Osteoblast (primary cell): ENCODE results near the gene FAM81A. TPM values are rescaled to one million over a fixed set of nuclear protein-coding genes. Genes with fewer than 3 reads are reported as not detected.
"Not testable (repeated sequence)": the region's sequence is repeated elsewhere in the genome, so short reads cannot be mapped to it uniquely, and the experiment has no call there.

ENCODE experiments used
- DNase-seq: peaks from one replicate; pipeline ENCODE4 v3.0.0; 2011; ENCODE audit warnings: low spot score, mixed read lengths; ENCODE audit not compliant: insufficient read length; ENCODE audit errors: missing footprints
- H2AFZ ChIP-seq: 2 replicates; pipeline ENCODE4 v1.6.0; 2011; ENCODE audit warnings: mild to moderate bottlenecking, low read length
- H3K27ac ChIP-seq: 2 replicates; pipeline ENCODE4 v1.5.1; 2011; ENCODE audit warnings: mild to moderate bottlenecking, low read depth, low read length, moderate library complexity
- H3K27me3 ChIP-seq: 2 replicates; pipeline ENCODE4 v1.6.0; 2012; ENCODE audit warnings: mild to moderate bottlenecking, control low read depth, inconsistent platforms, low read length, moderate library complexity; ENCODE audit not compliant: insufficient read depth
- H3K36me3 ChIP-seq: 2 replicates; pipeline ENCODE4 v1.5.1; 2011; ENCODE audit warnings: mild to moderate bottlenecking, low read length, control low read depth, moderate library complexity; ENCODE audit not compliant: insufficient read depth
- H3K4me1 ChIP-seq: 2 replicates; pipeline ENCODE4 v1.5.1; 2011; ENCODE audit warnings: mild to moderate bottlenecking, low read length, control low read depth, moderate library complexity; ENCODE audit not compliant: insufficient read depth
- H3K4me2 ChIP-seq: 2 replicates; pipeline ENCODE4 v1.6.0; 2011; ENCODE audit warnings: mild to moderate bottlenecking, low read length; ENCODE audit not compliant: insufficient read depth
- H3K4me3 ChIP-seq: fragments of 200-600 bp; sonication (generic); 3 replicates; pipeline ENCODE4 v1.5.1; 2012; ENCODE audit warnings: mild to moderate bottlenecking, low read length, inconsistent platforms; ENCODE audit not compliant: insufficient read depth
- H3K79me2 ChIP-seq: 2 replicates; pipeline ENCODE4 v1.6.0; 2012; ENCODE audit warnings: mild to moderate bottlenecking, low read length, control low read depth, inconsistent platforms; ENCODE audit not compliant: insufficient read depth
- H3K9me3 ChIP-seq: 2 replicates; pipeline ENCODE4 v1.5.1; 2011; ENCODE audit warnings: low read depth, low read length, control low read depth
- H4K20me1 ChIP-seq: 2 replicates; pipeline ENCODE4 v1.6.0; 2012; ENCODE audit warnings: mild to moderate bottlenecking, low read length, control low read depth; ENCODE audit not compliant: insufficient read depth
- total RNA-seq: library from RNA; depleted of rRNA; stranded (reverse); fragments of >200 nt; gene quantifications from 2 replicates; pipeline ENCODE4 v1.2.3, GENCODE V29; 2012
- TF ChIP-seq, protein P1 (sequence below): IDR thresholded peaks from 2 replicates; pipeline ENCODE4 v1.5.1; 2011; ENCODE audit warnings: mild to moderate bottlenecking, low read depth, low read length, moderate library complexity; ENCODE audit errors: extremely low read depth

Gene FAM81A
- total RNA-seq, 1 donor: 0.72 TPM

- Histone ChIP-seq H3K9me3 (peaks cover 3% of the 10 kb centered on the region), H3K4me1 (no peaks in the 10 kb centered on the region), H4K20me1 (peaks cover 3% of the 10 kb centered on the region), H3K4me3 (no peak overlapping the region), H2AFZ (no peak overlapping the region), H3K36me3 (no peaks in the 10 kb centered on the region), H3K27me3 (peaks cover 12% of the 10 kb centered on the region), H3K4me2 (no peak overlapping the region), H3K79me2 (no peaks in the 10 kb centered on the region), H3K27ac (no peak overlapping the region)
- DNase-seq: no peak
- TF ChIP-seq, protein P1, sequence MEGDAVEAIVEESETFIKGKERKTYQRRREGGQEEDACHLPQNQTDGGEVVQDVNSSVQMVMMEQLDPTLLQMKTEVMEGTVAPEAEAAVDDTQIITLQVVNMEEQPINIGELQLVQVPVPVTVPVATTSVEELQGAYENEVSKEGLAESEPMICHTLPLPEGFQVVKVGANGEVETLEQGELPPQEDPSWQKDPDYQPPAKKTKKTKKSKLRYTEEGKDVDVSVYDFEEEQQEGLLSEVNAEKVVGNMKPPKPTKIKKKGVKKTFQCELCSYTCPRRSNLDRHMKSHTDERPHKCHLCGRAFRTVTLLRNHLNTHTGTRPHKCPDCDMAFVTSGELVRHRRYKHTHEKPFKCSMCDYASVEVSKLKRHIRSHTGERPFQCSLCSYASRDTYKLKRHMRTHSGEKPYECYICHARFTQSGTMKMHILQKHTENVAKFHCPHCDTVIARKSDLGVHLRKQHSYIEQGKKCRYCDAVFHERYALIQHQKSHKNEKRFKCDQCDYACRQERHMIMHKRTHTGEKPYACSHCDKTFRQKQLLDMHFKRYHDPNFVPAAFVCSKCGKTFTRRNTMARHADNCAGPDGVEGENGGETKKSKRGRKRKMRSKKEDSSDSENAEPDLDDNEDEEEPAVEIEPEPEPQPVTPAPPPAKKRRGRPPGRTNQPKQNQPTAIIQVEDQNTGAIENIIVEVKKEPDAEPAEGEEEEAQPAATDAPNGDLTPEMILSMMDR: no peak
These were observed 13.4 kb upstream of the FAM81A start for GRCh38 chr15:59424616-59425015.

DNA sequence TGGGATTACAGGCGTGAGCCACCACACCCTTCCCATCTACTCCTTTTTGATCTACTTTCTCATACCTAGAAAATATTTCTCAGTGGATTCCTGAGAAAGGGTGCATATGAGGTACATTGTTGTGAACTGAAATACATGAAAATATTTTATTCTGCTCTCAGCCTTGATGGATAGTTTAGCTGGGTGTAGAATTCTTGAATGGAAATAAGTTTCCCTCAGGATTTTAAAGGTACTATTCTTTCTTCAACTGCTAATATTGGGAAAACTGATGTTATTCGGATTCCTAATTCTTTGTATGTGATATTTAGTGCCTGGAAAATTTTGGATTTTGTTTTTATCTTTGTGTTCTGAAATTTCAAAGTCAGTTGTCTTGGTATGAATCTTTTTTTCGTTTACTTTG, 9.1 kb upstream of the FAM81A start:
- not testable (repeated sequence) for H3K36me3 ChIP-seq, H3K27ac ChIP-seq, DNase-seq, H3K4me3 ChIP-seq, H2AFZ ChIP-seq, H3K27me3 ChIP-seq, H3K4me2 ChIP-seq, H3K79me2 ChIP-seq, H3K9me3 ChIP-seq, H3K4me1 ChIP-seq, H4K20me1 ChIP-seq

DNA sequence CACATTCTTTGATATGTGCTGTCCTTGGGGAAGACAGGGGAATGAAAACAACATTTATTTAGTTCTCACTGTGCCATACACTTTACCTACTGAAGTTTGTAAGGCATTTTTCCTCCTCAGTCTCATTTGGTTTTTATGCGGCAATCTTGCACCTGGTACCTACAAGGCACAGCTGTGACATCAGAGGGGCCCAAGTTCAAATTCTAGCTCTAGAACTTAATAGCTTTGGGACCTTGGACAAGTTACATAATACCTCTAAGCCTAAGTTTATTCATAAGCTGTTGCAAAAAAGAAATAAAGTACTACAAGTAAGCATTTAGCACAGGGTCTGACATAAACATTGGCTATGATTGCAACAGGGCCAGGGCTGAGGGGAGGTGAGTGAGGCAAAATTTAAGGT, 5.6 kb upstream of the FAM81A start:
- Histone ChIP-seq H3K27ac (no peak overlapping the region), H2AFZ (no peak overlapping the region), H3K36me3 (no peaks in the 10 kb centered on the region), H3K4me3 (no peak overlapping the region), H3K4me1 (peaks cover 3% of the 10 kb centered on the region), H3K27me3 (peaks cover 28% of the 10 kb centered on the region), H4K20me1 (no peaks in the 10 kb centered on the region), H3K79me2 (no peaks in the 10 kb centered on the region), H3K9me3 (peaks cover 3% of the 10 kb centered on the region), H3K4me2 (no peak overlapping the region)
- TF ChIP-seq, protein P1: no peak
- no peak for DNase-seq

DNA sequence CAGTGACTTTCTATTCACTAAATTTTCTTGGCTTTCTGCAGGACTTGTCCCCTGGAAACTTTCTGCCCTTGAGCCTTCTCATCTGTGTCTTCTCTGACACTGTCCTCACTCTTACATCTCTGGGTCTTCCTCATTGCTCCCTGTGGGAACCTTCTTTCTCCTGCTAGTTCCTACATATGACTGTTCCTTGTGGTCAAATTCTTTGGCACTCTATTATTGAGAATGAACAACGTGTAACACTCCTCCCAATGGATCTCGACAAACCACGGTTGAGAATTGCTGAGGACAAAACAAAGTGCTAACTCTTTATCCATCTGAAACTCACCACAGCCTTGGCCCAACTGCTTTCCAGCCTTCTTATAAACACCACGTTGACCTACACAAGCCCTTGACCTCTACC, 3.5 kb upstream of the FAM81A start:
- Histone ChIP-seq H3K4me1 (peaks cover 7% of the 10 kb centered on the region), H3K27me3 (peaks cover 39% of the 10 kb centered on the region), H3K27ac (no peak overlapping the region), H3K36me3 (no peaks in the 10 kb centered on the region), H3K79me2 (no peaks in the 10 kb centered on the region), H3K9me3 (no peaks in the 10 kb centered on the region), H2AFZ (no peak overlapping the region), H3K4me2 (no peak overlapping the region), H4K20me1 (no peaks in the 10 kb centered on the region), H3K4me3 (no peak overlapping the region)
- TF ChIP-seq, protein P1: no peak
- peak; percentile 67 for DNase-seq
